ENCODE data around the gene ETV6. TPM values are rescaled to one million over a fixed set of nuclear protein-coding genes. Genes with fewer than 3 reads are reported as not detected.

ETV6 gene
- total RNA-seq, 1 donor from 2014 or later, result 33.4 TPM

DNA sequence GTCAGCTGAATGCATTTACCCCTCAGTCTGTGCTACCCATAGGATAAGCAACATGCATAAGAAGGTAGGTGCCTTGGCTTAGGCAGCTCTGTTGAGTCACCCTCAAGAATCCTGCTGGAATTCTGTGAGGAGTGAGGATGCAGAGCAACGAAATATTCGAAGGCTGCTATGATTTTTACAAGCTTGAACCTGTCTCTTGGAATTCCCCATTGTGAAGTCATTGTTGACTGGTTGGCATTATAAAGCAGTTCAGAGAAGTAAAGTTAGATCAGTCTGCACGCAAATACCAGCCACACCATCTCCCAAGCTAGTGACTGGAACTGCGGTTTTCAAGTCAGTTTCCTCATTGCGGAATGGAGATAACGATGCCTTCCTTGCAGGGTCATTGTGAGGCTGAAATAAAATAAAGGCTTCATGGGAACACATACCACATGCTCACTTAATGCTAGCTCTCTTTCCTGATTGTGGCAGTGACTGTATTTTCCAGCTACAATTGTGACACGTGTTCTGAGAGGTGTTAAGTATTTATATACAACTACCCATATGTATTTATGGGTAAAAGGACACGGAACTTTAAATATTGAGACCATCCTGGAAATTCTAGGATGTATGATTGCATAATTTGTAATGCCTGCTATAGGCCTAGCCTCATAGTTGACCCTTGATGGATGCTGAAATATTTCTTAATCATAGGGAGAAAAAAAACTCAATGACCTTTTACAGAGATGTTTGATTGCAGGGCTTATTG is 96.7 kb downstream of the ETV6 start:
- Mint-ChIP-seq H3K4me1 (ENCODE audit: low read depth) (peaks cover 32% of the 10 kb centered on the region), H3K9me3 (ENCODE audit: low read depth) (no peaks in the 10 kb centered on the region), H3K36me3 (ENCODE audit: low read depth) (no peaks in the 10 kb centered on the region), H3K27ac (ENCODE audit: unreplicated experiment) (no peak overlapping the region), H3K27me3 (ENCODE audit: low read depth) (no peaks in the 10 kb centered on the region), H3K4me3 (ENCODE audit: unreplicated experiment) (no peak overlapping the region)
- no peak for DNase-seq (ENCODE audit: low spot score)
- TF ChIP-seq, protein P1, sequence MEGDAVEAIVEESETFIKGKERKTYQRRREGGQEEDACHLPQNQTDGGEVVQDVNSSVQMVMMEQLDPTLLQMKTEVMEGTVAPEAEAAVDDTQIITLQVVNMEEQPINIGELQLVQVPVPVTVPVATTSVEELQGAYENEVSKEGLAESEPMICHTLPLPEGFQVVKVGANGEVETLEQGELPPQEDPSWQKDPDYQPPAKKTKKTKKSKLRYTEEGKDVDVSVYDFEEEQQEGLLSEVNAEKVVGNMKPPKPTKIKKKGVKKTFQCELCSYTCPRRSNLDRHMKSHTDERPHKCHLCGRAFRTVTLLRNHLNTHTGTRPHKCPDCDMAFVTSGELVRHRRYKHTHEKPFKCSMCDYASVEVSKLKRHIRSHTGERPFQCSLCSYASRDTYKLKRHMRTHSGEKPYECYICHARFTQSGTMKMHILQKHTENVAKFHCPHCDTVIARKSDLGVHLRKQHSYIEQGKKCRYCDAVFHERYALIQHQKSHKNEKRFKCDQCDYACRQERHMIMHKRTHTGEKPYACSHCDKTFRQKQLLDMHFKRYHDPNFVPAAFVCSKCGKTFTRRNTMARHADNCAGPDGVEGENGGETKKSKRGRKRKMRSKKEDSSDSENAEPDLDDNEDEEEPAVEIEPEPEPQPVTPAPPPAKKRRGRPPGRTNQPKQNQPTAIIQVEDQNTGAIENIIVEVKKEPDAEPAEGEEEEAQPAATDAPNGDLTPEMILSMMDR (IDR thresholded peaks at IDR 0.05), result no peak

- Mint-ChIP-seq H3K4me1 (ENCODE audit: low read depth) (peaks cover 31% of the 10 kb centered on the region), H3K36me3 (ENCODE audit: low read depth) (no peaks in the 10 kb centered on the region), H3K27me3 (ENCODE audit: low read depth) (no peaks in the 10 kb centered on the region), H3K9me3 (ENCODE audit: low read depth) (no peaks in the 10 kb centered on the region), H3K27ac (ENCODE audit: unreplicated experiment) (no peak overlapping the region), H3K4me3 (ENCODE audit: unreplicated experiment) (no peak overlapping the region)
- DNase-seq (ENCODE audit: low spot score), result no peak
- TF ChIP-seq, protein P1 (IDR thresholded peaks at IDR 0.05), result no peak
These were observed 97.7 kb downstream of the ETV6 start for GRCh38 chr12:11746940-11747716.

DNA sequence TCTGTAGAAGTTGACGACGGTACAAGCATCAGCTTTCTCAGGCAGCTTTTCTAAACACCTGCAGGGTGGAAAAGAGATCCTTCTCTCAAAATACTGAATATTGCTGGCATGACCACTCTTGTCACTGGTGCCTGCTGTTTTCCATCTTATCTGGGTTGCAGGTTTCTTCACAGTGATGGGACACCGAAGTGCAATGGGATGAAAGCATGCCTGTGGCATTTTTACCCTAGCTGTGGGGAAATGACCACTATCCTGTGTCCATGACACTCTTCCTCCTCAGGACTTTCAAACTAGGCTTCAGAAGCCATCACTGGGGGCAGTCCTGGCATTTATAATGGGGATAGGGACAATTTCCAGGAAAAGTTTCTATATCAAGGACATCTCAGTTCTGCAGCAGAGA is 98.5 kb downstream of the ETV6 start:
- Mint-ChIP-seq H3K27ac (ENCODE audit: unreplicated experiment) (no peak overlapping the region), H3K4me3 (ENCODE audit: unreplicated experiment) (no peak overlapping the region), H3K36me3 (ENCODE audit: low read depth) (no peaks in the 10 kb centered on the region), H3K27me3 (ENCODE audit: low read depth) (no peaks in the 10 kb centered on the region), H3K4me1 (ENCODE audit: low read depth) (peaks cover 35% of the 10 kb centered on the region), H3K9me3 (ENCODE audit: low read depth) (no peaks in the 10 kb centered on the region)
- no peak for DNase-seq (ENCODE audit: low spot score)
- TF ChIP-seq, protein P1 (IDR thresholded peaks at IDR 0.05), result no peak

DNA sequence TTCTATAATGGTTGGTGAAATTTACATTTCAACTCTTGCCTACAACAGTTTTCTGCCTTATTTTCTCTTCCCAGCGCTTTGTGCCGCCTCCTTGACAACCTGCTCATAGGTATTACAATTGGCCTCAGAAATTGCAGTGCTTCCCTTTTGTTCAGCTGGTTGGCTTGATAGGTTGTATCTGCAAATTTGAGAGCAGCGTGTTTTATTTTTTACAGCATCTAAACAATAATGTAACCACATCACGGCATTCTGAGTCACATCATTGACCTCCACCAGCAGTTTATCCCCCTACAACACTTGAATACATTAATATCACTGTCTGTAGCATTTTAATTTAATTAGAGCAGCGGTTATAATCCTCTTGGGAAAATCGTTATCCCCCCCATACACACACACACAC is 99.4 kb downstream of the ETV6 start:
- no peak for DNase-seq (ENCODE audit: low spot score)
- no peaks in the 10 kb centered on the region for H3K27me3 Mint-ChIP-seq (ENCODE audit: low read depth)
- H3K9me3 Mint-ChIP-seq (ENCODE audit: low read depth), result no peaks in the 10 kb centered on the region
- no peak overlapping the region for H3K4me3 Mint-ChIP-seq (ENCODE audit: unreplicated experiment)
- H3K4me1 Mint-ChIP-seq (ENCODE audit: low read depth), result peaks cover 45% of the 10 kb centered on the region
- TF ChIP-seq, protein P1 (IDR thresholded peaks at IDR 0.05), result no peak
- H3K36me3 Mint-ChIP-seq (ENCODE audit: low read depth), result no peaks in the 10 kb centered on the region
- H3K27ac Mint-ChIP-seq (ENCODE audit: unreplicated experiment), result no peak overlapping the region

GRCh38 chr12:11749943-11750690 is 100.6 kb downstream of the ETV6 start:
- Mint-ChIP-seq H3K4me1 (ENCODE audit: low read depth) (peaks cover 54% of the 10 kb centered on the region), H3K36me3 (ENCODE audit: low read depth) (no peaks in the 10 kb centered on the region), H3K27ac (ENCODE audit: unreplicated experiment) (no peak overlapping the region), H3K4me3 (ENCODE audit: unreplicated experiment) (no peak overlapping the region), H3K27me3 (ENCODE audit: low read depth) (no peaks in the 10 kb centered on the region), H3K9me3 (ENCODE audit: low read depth) (no peaks in the 10 kb centered on the region)
- TF ChIP-seq, protein P1 (IDR thresholded peaks at IDR 0.05), result no peak
- no peak for DNase-seq (ENCODE audit: low spot score)
